ENCODE data around the gene C10orf90.

The C10orf90 gene

DNA sequence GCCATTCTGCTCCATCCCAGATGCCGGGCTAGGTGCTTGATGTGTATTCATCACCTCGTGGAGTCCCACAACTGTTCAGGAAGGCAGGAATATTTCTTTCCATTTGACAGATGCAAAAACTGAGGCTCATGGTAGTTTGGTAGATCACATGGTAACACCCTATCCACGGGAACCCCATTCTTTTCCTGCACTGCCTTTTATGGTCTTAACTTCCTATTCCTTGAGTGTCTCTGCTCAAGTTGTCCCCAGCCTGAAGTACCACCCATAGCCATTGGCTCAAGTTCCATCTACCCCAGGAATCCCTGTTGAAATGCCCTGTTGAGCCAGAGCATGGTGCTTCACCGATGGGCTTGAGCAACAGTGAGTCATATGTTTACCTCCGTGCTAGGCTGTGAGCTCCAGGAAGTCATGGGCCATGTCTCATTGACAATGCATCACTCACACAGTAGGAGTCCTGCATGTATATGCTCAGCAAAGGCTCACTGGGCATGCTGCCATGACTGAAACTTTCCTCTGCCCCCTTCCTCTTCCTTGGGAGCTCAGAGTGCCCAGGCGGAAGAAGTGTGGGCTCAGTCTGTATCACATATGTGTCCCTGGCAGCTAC, 210.5 kb downstream of the C10orf90 start:
- DNase-seq (ENCODE audit: low read depth in 2 of 2) = no peak

GRCh38 chr10:126459032-126459831, 211.3 kb downstream of the C10orf90 start:
- no peak for DNase-seq (ENCODE audit: low read depth in 2 of 2)

DNA sequence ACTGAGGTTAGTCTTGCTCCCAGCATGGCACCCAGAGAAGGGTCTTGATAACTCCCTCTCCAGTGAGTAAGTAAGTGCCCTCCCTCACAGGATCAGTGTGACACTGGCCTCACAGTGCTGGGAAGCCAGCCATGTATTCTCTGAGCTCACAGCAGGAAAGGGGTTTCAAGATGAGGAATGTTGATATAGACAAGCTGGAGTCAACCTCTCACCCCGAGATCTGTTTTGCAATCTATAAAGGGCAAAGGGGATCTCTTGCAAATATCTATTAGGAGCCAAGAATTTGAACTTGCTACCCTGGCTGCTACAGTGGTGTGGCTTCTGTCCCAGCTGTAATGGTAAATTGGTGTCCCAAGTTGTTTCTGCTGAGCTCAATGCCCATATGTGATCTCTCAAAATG, 212.0 kb downstream of the C10orf90 start:
- DNase-seq (ENCODE audit: low read depth in 2 of 2) = no peak

DNA sequence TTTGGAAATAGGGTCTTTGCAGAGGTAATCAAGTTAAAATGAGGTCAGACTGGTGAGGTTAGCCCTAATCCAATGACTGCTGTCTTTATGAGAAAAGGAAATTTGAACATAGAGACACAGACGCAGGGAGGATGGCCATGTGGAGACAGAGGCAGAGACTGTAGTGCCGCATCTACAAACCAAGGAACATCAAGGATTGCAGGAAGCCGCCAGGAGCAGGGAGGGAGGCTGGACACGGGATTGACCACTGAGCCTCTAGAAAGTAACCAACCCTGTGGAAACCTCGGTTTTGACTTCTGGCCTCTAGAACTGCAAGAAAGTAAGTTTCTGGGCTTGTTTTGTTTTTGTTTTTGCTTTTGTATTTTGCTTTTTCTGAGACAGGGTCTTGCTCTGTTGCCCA, 213.9 kb downstream of the C10orf90 start:
- DNase-seq (ENCODE audit: low read depth in 2 of 2) = no peak

DNA sequence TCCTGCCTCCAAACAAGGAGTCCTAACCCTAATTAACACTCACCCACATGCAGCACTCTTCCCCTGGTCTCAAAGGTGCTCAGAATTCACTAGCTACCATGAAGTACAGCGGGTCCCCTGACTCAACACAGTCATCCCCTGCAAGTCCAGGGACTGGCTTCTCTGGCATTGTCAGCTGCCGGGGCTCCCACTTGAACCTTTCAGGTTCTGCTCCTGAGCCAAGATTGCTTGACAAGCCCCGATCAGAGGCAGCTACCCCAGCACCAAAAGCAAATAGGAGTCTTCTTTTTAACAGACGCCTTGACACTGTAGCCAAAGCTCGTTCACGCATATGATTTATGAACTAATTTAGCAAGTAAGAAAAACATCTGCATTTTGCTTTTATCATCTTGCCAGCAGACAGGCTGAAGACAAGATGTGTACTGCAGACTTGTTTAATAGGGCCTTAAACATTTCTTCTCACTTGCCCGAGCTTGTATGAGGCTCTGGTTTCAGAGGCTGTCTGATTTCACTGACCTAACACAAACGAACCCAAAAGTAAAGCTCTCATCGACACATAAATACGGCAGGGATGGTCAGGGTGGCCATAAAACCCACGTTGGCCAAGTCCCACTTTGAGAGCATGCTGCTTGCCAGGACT, 214.6 kb downstream of the C10orf90 start:
- no peak for DNase-seq (ENCODE audit: low read depth in 2 of 2)

DNA sequence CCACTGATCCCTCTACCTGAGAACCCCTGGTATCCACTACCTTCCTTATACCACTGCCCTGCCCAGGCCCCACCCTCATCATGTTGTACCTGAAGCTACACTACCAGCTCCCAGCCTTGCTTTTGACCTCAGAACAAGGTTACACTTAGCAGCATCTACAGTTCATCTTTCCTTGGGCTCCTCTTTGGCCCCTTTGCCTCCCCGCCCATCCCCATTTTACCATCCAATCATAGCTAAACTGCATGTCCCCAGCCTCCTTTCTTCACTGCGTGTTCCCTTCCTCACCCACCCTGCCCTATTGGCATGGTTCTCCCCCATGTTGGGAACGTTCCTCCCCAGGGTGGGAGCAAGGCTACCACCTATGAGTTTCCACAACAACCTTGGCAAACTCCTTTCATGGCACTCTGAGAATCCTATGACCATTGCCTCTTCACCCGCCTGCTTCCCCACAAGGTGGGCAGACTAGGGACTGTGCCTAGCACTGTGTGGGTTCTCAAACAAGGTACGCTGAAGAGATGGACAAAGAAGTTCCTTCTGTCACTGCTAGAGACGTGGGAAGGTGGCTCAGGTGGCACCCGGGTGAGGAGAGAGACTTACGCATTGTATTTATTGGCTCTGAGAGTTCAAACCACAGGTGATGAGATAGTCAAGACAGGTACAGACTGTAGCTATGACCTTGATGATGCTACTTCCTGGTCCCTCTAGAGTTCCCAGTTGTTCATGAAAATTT, 215.3 kb downstream of the C10orf90 start:
- no peak for DNase-seq (ENCODE audit: low read depth in 2 of 2)

DNA sequence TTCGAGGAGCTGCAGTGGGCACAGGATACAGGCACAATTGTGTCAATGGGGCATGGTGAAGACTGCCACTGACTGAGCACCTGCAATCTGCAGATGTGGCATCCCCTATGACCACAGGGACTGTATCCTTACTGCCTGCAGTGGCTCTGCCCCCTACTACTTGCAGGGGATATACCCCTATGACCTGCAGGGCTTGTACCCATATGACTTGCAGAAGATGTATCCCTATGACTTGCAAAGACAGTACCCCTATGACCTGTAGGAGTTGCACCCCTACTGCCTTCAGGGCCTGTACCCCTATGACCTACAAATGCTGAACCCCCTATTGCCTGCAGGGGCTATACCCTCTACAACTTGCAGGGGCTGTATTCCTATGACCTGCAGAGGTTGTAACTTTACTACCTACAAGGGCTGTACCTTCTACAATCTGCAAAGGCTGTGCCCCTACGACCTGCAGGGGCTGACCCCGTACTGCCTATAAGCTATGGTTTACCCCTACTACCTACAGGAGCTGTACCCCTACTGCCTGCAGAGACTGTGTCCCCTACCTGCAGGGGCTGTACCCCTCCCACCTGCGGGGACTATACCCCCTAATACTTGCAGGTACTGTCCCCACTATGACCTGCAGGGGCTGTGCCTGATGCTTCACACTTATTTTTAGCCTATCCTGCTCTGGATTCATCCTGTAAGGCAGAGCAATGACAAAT, 216.3 kb downstream of the C10orf90 start:
- DNase-seq (ENCODE audit: low read depth in 2 of 2) = no peak

- DNase-seq (ENCODE audit: low read depth in 2 of 2) = no peak
These were observed 218.2 kb downstream of the C10orf90 start for GRCh38 chr10:126452245-126452644.

GRCh38 chr10:126448091-126448490, 222.4 kb downstream of the C10orf90 start:
- no peak for DNase-seq (ENCODE audit: low read depth in 2 of 2)

DNA sequence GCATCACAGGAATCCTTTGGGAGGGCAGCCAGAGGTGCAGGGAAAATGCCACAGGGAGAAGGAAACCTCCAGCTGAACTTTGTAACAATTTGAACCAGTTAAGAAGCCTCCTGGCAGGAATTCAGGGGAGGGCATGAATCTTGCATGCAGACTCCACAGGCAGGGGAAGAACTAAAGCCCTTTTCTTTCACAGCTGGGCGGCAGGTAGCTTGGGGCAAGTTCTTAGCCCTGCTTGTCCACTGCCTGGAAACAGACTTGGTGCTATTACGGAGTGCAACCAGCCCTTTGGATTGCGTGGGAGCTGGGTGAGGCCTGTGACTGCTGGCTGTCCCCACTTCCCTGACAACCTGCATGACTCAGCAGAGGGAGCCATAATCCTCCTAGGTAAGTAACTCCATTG, 230.6 kb downstream of the C10orf90 start:
- DNase-seq (ENCODE audit: low read depth in 2 of 2) = no peak

GRCh38 chr10:126438407-126438783, 232.1 kb downstream of the C10orf90 start:
- DNase-seq (ENCODE audit: low read depth in 2 of 2) = no peak

- no peak for DNase-seq (ENCODE audit: low read depth in 2 of 2)
These were observed 232.7 kb downstream of the C10orf90 start for GRCh38 chr10:126437635-126438406.

DNA sequence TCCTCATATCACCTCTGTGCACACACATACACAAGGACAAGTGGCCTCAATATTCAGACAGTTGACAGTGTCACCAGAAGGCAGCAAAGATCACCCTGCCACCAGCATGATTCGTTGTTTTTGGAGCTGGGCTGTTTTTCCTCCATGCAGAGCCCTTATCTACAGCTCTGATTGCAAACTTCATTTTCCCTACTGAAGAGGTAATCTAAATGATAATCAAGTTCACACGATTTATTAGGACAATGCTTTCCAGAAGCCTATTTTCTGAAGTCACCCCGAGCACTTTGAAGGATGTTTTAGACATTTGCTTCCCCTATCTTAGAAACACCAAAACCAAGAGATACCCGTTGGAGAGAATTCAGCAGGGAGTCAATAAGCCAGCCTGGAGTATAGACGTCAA, 236.3 kb downstream of the C10orf90 start:
- no peak for DNase-seq (ENCODE audit: low read depth in 2 of 2)

DNA sequence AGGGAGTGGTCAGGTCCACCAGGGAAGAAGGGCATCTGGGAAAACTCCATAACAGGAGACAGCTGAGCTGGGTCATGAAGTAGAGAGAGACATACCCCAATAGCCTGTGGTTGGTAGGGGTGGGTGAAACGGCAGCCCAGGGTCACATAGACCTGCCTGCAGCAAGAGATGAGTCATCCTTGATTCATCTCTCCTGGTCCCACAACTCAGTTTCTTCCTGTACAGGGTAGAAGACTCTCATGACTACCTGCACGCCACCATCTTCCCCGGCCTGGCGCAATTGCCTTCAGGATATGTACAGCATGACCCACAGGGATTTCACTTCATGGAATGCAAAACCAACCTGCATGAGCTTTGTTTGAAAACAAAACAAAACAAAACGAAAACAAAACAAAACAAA, 237.1 kb downstream of the C10orf90 start:
- DNase-seq (ENCODE audit: low read depth in 2 of 2) = no peak

GRCh38 chr10:126432507-126432906, 238.0 kb downstream of the C10orf90 start:
- DNase-seq (ENCODE audit: low read depth in 2 of 2) = no peak

GRCh38 chr10:126431816-126432215, 238.7 kb downstream of the C10orf90 start:
- no peak for DNase-seq (ENCODE audit: low read depth in 2 of 2)

- DNase-seq (ENCODE audit: low read depth in 2 of 2) = no peak
These were observed 240.0 kb downstream of the C10orf90 start for GRCh38 chr10:126430512-126430911.

GRCh38 chr10:126429275-126429674, 241.2 kb downstream of the C10orf90 start:
- no peak for DNase-seq (ENCODE audit: low read depth in 2 of 2)

DNA sequence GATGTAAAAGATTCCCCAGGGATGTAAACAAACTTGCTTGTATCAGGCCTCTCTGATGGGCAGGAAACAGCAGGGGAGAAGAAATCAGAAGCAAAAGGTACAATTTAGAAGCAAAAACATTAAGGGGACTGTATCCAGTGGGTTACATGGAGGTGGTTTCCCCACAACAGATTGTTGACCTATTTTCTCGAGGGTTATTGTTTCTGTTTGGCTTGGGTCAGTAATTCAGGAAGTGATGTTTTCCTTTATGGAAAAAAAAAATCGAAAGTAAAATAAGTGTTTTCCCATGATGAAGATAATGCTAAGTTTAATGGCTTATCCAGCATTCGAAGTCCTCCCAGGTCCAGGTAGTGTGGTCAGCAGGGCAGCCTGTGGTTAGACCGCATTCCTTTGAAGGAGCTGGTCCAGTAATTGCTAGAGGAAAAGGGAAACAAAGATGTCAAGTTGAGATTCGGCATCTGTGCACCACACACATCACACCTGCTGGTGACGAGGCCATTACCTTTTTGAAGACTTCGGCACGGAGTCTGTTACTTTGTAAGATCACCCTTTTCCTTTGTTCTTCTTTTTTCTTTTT, 244.9 kb downstream of the C10orf90 start:
- DNase-seq (ENCODE audit: low read depth in 2 of 2) = no peak

DNA sequence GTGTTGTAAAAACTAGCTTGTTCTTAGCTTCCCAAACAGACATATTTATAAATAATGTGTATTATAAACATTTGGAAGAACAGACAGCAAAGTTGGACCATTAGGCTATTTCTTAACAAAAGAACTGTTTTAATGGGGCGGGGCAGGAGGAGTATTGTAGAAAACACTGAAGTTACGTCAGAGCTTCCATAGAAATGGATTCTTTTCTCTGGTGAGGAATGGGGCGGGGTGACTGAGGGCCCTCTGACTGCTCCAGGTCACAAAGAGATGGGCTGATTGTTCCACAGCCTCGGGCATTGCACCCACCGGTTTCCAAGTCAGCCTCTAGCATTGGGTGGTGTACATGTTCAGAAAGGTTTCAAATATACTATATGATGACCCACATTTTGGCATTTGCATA, 245.5 kb downstream of the C10orf90 start:
- no peak for DNase-seq (ENCODE audit: low read depth in 2 of 2)

Measured in stimulated activated CD8-positive, alpha-beta memory T cell treated with anti-CD3 and anti-CD28 coated beads, Interleukin-7, amount 100 ng/mL, for 4 hours (primary cell).